MM.1S (cell line): Measurements from ENCODE around the gene ZNHIT2.
"Not testable (repeated sequence)": the region's sequence is repeated elsewhere in the genome, so short reads cannot be mapped to it uniquely, and the experiment has no call there.

Experiments used
- DNase-seq: peaks from one replicate; pipeline ENCODE4 v3.0.0-alpha.2; 2015
- H2AFZ ChIP-seq: fragments of 300-600 bp; sonication (generic); 2 replicates; pipeline ENCODE4 v1.6.0; 2016; ENCODE audit warnings: antibody characterized with exemption, low read length
- H3F3A ChIP-seq: fragments of 300-600 bp; sonication (generic); 2 replicates; pipeline ENCODE4 v1.6.1; 2016; ENCODE audit warnings: mild to moderate bottlenecking, antibody characterized with exemption, low read length, moderate library complexity, mixed read lengths; ENCODE audit not compliant: insufficient read depth
- H3K27ac ChIP-seq: fragments of 300-600 bp; sonication (generic); 2 replicates; pipeline ENCODE4 v1.5.1; 2016; ENCODE audit warnings: mild to moderate bottlenecking, low read length
- H3K27me3 ChIP-seq: fragments of 300-600 bp; sonication (generic); replicated peaks from 2 replicates; pipeline ENCODE4 v1.6.0; 2016; ENCODE audit warnings: low read length; ENCODE audit not compliant: insufficient read depth
- H3K36me3 ChIP-seq: fragments of 300-600 bp; sonication (generic); replicated peaks from 2 replicates; pipeline ENCODE4 v1.6.1; 2016; ENCODE audit warnings: mild to moderate bottlenecking, low read length, mixed read lengths; ENCODE audit not compliant: insufficient read depth
- H3K4me1 ChIP-seq: fragments of 300-600 bp; sonication (generic); 2 replicates; pipeline ENCODE4 v1.6.1; 2016; ENCODE audit warnings: low read length, mixed read lengths
- H3K4me2 ChIP-seq: fragments of 300-600 bp; sonication (generic); 2 replicates; pipeline ENCODE4 v1.6.0; 2016; ENCODE audit warnings: low read depth, low read length
- H3K4me3 ChIP-seq: fragments of 300-600 bp; sonication (generic); 2 replicates; pipeline ENCODE4 v1.5.1; 2016; ENCODE audit warnings: low read length, mixed read lengths
- H3K79me2 ChIP-seq: fragments of 300-600 bp; sonication (generic); 2 replicates; pipeline ENCODE4 v1.6.1; 2016; ENCODE audit warnings: mixed run types, low read length, mixed read lengths
- H3K9ac ChIP-seq: fragments of 300-600 bp; sonication (generic); 2 replicates; pipeline ENCODE4 v1.6.1; 2016; ENCODE audit warnings: low read length, mixed read lengths
- H3K9me2 ChIP-seq: fragments of 300-600 bp; sonication (generic); replicated peaks from 2 replicates; pipeline ENCODE4 v1.6.1; 2016; ENCODE audit warnings: mild to moderate bottlenecking, low read length, mixed read lengths; ENCODE audit not compliant: insufficient read depth
- H3K9me3 ChIP-seq: fragments of 300-600 bp; sonication (generic); replicated peaks from 2 replicates; pipeline ENCODE4 v1.6.1; 2016; ENCODE audit warnings: mild to moderate bottlenecking, low read length, mixed read lengths; ENCODE audit not compliant: insufficient read depth
- H4K20me1 ChIP-seq: fragments of 300-600 bp; sonication (generic); 2 replicates; pipeline ENCODE4 v1.6.1; 2016; ENCODE audit warnings: mild to moderate bottlenecking, low read length, moderate library complexity, mixed read lengths; ENCODE audit not compliant: insufficient read depth
- EZH2 ChIP-seq: fragments of 300-600 bp; sonication (generic); optimal IDR thresholded peaks from 2 replicates; pipeline ENCODE3; 2017; ENCODE audit warnings: low read depth, mild to moderate bottlenecking, antibody characterized with exemption, low read length, mixed read lengths
- EZH2phosphoT487 ChIP-seq: fragments of 300-600 bp; sonication (generic); IDR thresholded peaks from 2 replicates; pipeline ENCODE4 v1.6.1; 2018; ENCODE audit warnings: antibody characterized with exemption, low read length
- TF ChIP-seq, protein P1 (sequence below): fragments of 300-600 bp; sonication (generic); IDR thresholded peaks from 2 replicates; pipeline ENCODE4 v1.5.1; 2016; ENCODE audit warnings: antibody characterized with exemption, low read length, mixed read lengths

ZNHIT2 gene

DNA sequence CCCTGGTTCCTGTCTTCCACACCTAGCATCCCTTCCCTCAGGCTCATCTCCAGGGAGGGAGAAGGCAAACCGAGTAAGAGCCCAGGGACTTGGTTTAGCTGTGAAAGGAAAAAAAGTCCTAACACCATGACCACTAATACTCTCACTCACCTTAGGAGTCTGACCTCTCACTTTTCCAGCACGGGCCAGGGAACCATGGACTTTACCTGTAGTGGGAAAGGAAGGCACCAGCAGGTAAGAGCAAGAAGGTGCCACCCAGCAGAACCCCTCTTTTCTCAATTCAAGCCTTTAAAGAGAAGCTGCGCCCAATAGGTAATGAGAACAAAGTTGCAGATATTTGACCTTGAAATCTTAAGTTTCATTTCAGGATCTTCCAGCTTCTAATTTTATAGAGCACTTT, 3.3 kb upstream of the ZNHIT2 start:
- DNase-seq, result no peak
- Histone ChIP-seq H3K79me2 (peaks cover 72% of the 10 kb centered on the region), H3K27me3 (no peaks in the 10 kb centered on the region), H3K9me2 (no peaks in the 10 kb centered on the region), H3K36me3 (peaks cover 8% of the 10 kb centered on the region), H3K4me2 (peak overlapping the region; percentile 91), H3K27ac (peak overlapping the region; percentile 90; the same call in 1 of the 2 replicates), H3F3A (peaks cover 52% of the 10 kb centered on the region), H3K9ac (peak overlapping the region; percentile 98), H3K4me1 (peaks cover 29% of the 10 kb centered on the region), H2AFZ (no peak overlapping the region), H3K9me3 (no peaks in the 10 kb centered on the region), H3K4me3 (peak overlapping the region; percentile 100), H4K20me1 (no peaks in the 10 kb centered on the region)
- TF ChIP-seq EZH2 (no peak), EZH2phosphoT487 (no peak)
- TF ChIP-seq, protein P1, sequence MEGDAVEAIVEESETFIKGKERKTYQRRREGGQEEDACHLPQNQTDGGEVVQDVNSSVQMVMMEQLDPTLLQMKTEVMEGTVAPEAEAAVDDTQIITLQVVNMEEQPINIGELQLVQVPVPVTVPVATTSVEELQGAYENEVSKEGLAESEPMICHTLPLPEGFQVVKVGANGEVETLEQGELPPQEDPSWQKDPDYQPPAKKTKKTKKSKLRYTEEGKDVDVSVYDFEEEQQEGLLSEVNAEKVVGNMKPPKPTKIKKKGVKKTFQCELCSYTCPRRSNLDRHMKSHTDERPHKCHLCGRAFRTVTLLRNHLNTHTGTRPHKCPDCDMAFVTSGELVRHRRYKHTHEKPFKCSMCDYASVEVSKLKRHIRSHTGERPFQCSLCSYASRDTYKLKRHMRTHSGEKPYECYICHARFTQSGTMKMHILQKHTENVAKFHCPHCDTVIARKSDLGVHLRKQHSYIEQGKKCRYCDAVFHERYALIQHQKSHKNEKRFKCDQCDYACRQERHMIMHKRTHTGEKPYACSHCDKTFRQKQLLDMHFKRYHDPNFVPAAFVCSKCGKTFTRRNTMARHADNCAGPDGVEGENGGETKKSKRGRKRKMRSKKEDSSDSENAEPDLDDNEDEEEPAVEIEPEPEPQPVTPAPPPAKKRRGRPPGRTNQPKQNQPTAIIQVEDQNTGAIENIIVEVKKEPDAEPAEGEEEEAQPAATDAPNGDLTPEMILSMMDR, result no peak

DNA sequence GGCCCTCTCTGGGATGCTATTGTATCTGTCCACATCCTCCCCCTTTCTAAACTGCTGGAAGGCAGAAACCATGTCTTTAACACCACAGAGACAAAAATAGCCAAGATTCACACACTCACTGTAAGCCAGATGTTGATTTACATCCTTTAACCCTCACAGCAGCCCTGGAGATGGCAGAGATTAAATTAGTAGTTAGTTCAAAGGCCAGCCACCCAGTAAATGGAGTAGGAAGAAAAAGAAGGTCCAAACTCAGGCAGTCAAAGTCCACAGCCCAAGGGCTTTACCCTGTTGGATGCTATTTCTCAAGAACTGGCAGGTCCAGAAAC, 2.1 kb upstream of the ZNHIT2 start:
- no peak for TF ChIP-seq EZH2phosphoT487
- TF ChIP-seq, protein P1, result no peak
- TF ChIP-seq EZH2, result no peak
- Histone ChIP-seq H3K36me3 (peaks cover 8% of the 10 kb centered on the region), H3K27me3 (no peaks in the 10 kb centered on the region), H3K4me1 (peaks cover 30% of the 10 kb centered on the region), H3F3A (peaks cover 46% of the 10 kb centered on the region), H3K9ac (no peak overlapping the region), H3K9me3 (no peaks in the 10 kb centered on the region), H3K79me2 (peaks cover 71% of the 10 kb centered on the region), H4K20me1 (no peaks in the 10 kb centered on the region), H3K27ac (peak overlapping the region; percentile 18; the same call in 1 of the 2 replicates), H3K4me3 (no peak overlapping the region), H3K9me2 (no peaks in the 10 kb centered on the region), H2AFZ (no peak overlapping the region), H3K4me2 (no peak overlapping the region)
- DNase-seq, result no peak

DNA sequence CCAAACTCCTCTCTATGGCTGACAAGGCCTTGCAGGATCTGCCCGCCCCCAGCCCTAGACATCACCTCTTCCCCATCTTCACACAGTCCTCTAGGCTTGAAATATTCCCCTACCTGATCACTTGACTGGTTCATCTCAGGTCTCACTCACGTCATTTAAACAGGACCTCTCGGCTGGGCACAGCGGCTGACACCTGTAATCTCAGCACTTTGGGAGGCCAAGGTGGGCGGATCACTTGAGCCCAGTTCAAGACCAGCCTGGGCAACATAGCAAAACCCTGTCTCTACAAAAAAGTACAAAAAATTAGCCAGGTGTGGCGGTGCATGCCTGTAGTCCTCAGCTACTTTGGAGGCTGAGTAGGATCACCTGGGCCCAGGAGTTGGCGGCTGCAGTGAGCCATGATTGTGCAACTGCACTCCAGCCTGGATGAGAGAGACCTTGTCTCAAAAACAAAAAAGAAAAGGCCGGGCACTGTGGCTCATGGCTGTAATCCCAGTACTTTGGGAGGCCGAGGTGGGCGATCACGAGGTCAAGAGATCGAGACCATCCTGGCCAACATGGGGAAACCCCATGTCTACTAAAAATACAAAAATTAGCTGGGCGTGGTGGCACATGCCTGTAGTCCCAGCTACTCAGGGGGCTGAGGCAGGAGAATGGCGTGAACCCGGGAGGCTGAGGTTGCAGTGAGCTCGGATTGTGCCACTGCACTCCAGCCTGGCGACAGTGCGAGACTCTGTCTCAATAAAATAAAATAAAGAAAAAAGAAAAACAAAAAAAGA, 1.6 kb upstream of the ZNHIT2 start:
- H3K27me3 ChIP-seq, H3K36me3 ChIP-seq, H3K9me2 ChIP-seq, H3K4me3 ChIP-seq, H3K9ac ChIP-seq, H4K20me1 ChIP-seq, H3K4me2 ChIP-seq, H3K9me3 ChIP-seq, DNase-seq, H2AFZ ChIP-seq: not testable (repeated sequence)
- H3K79me2 ChIP-seq, result peaks cover 66% of the 10 kb centered on the region
- peaks cover 41% of the 10 kb centered on the region for H3F3A ChIP-seq
- H3K4me1 ChIP-seq, result peaks cover 30% of the 10 kb centered on the region
- peak overlapping the region; percentile 18; the same call in 1 of the 2 replicates for H3K27ac ChIP-seq

DNA sequence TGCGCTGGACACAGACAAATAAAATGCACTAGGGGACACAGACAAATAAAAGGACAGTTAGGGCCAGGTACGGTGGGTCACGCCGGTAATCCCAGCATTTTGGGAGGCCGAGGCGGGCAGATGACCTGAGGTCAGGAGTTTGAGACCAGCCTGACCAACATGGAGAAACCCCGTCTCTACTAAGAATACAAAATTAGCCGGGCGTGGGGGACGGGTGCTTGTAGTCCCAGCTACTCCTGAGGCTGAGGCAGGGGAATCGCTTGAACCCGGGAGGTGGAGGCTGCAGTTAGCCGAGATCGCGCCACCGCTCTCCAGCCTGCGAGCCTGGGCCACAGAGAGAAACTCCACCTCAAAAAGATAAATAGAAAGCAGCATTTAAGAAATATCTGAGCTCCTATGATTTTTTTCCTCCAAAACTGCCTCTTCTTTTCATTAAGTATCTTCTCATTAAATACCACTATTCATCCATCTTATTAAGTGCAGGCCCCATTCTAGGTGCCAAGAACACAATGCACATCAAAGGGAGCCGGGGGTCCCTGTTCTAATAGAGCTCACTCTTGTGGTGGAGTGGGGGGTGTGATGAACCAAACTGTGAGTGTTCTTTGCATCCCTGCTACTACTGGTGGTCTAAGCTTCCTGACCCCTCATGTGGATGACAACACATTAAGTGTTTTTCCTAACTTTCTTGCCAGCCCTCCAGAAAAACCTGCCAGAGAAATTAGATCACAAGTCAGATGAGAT, 766 bp upstream of the ZNHIT2 start:
- DNase-seq, result no peak
- peak overlapping the region; percentile 10; the same call in 1 of the 2 replicates for H3K27ac ChIP-seq
- peaks cover 41% of the 10 kb centered on the region for H3F3A ChIP-seq
- no peaks in the 10 kb centered on the region for H3K27me3 ChIP-seq
- no peak overlapping the region for H3K4me3 ChIP-seq
- no peak overlapping the region for H3K9ac ChIP-seq
- H3K4me2 ChIP-seq, result no peak overlapping the region
- peaks cover 31% of the 10 kb centered on the region for H3K4me1 ChIP-seq
- H3K9me2 ChIP-seq, result no peaks in the 10 kb centered on the region
- no peak for TF ChIP-seq EZH2phosphoT487
- TF ChIP-seq, protein P1, result no peak
- TF ChIP-seq EZH2, result no peak
- H3K36me3 ChIP-seq, result peaks cover 8% of the 10 kb centered on the region
- H4K20me1 ChIP-seq, result no peaks in the 10 kb centered on the region
- peaks cover 58% of the 10 kb centered on the region for H3K79me2 ChIP-seq
- H3K9me3 ChIP-seq, result no peaks in the 10 kb centered on the region
- H2AFZ ChIP-seq, result no peak overlapping the region
